Stimulated activated CD8-positive, alpha-beta memory T cell treated with anti-CD3 and anti-CD28 coated beads, Interleukin-4, amount 100 ng/mL, for 1 hour (primary cell): ENCODE results near the gene RAB40AL.

Source experiments
- DNase-seq, 2 donors: peaks; one replicate each; pipeline ENCODE4 v3.0.0-alpha.2; 2020; ENCODE audit warnings: low read depth in 2 of 2, low spot score in 1 of 2

Gene RAB40AL

DNA sequence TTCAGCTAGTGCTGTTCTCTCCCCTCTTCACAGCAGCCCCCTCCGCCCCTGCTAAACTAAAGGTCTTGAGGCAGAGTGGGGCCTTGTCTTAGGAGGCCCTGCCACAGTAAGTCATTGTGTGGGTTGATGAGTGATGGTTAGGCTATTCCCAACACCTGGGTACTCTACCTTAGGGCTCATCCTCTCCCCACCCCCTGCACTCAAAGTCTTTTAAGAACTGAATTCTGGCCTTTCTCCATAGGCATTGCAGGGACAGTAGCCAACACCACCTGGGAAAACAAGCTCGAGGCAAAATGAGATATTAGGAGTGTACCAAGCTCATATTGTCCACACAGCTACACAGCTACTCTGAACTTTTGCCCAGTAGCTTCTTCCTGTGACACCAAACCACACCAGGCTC, 42.5 kb downstream of the RAB40AL start:
- DNase-seq = no peak

DNA sequence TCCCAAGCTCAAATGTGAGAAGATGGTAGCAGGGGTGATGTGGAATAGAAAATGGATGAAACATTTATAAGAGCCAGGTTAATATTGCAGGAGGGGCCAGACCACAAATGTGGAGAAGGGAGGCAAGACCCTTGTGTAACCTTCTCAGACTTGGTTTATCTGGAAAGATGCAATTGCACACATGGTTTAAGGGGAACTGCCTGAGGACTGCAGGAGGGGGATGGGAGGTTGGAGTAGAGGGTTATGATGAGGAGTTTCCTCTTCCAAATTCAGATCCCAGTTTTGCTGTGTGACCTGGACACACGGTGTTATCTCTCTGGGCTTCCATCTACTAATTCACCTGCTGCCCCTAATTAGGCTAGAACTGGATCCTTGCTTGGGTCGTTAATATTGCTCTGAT, 46.1 kb downstream of the RAB40AL start:
- no peak for DNase-seq

DNA sequence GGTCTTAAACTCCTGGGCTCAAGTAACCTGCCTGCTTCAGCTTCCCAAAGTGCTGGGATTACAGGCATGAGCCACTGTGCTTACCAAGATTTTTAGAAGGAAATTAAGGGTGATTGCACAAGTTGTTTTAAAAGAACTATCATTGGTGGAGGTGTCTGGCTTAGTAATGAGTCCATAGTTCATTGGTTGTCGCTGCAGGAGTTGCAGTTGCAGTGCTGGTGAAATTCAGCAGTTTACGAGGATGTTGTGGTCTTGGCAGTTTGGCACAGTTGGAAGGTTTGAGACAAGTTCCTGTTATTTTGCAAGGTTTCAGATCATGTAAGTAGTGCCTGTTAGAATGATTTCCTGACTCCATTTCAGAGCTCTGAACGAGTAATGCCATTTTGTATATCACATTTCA, 48.1 kb downstream of the RAB40AL start:
- DNase-seq = no peak
